IPS DF 6.9 (cell line): ENCODE results near the gene PACSIN2.

Experiments used
- DNase-seq: peaks from one replicate; pipeline ENCODE4 v3.0.0-alpha.2; 2013; ENCODE audit warnings: low read depth, low spot score
- H3K27ac ChIP-seq: one replicate; pipeline ENCODE4 v1.5.1; 2013; ENCODE audit warnings: low read length, control low read depth
- H3K27me3 ChIP-seq: 2 replicates; pipeline ENCODE4 v1.6.1; 2013; ENCODE audit warnings: mild to moderate bottlenecking, low read length; ENCODE audit not compliant: control insufficient read depth, insufficient read depth
- H3K36me3 ChIP-seq: 2 replicates; pipeline ENCODE4 v1.6.1; 2013; ENCODE audit warnings: low read length; ENCODE audit not compliant: control insufficient read depth, insufficient read depth
- H3K4me1 ChIP-seq: 2 replicates; pipeline ENCODE4 v1.6.1; 2013; ENCODE audit warnings: low read length; ENCODE audit not compliant: control insufficient read depth, insufficient read depth
- H3K4me3 ChIP-seq: 2 replicates; pipeline ENCODE4 v1.5.1; 2013; ENCODE audit warnings: mild to moderate bottlenecking, low read length
- H3K9me3 ChIP-seq: 2 replicates; pipeline ENCODE4 v1.6.1; 2013; ENCODE audit warnings: low read length, inconsistent platforms; ENCODE audit not compliant: control insufficient read depth, insufficient read depth
- WGBS: extraction: QIAGEN DNeasy Blood & Tissue Kit; methylation state at CpG from one replicate; pipeline ENCODE4 v1.1.7; 2013; ENCODE audit warnings: mixed read lengths, missing lambda C conversion rate; ENCODE audit not compliant: insufficient read length, insufficient coverage; 5-methylcytosine and 5-hydroxymethylcytosine counted together

PACSIN2 gene

DNA sequence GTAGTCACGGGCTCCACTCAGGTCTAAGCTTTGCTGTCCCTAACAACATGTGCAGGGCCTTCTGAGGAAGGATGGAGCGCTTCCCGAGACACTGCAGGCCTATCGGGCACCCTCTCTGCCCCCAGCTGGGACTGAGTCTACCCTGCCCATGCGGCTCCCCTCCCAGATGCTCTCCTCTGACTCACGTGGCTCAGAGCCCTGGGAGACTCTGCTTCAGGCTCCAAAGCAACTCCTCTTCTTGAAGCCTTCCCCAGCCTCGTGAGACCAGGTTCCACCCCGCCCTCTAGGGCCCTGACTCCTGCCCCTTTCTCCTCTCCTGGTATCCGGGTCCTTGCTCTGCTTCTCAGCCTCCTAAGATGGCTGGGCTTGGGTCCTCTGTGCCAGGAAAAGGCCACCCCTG, 129.5 kb downstream of the PACSIN2 start:
- DNase-seq = no peak
- peaks cover 11% of the 10 kb centered on the region; the same call in 1 of the 2 replicates for H3K36me3 ChIP-seq

DNA sequence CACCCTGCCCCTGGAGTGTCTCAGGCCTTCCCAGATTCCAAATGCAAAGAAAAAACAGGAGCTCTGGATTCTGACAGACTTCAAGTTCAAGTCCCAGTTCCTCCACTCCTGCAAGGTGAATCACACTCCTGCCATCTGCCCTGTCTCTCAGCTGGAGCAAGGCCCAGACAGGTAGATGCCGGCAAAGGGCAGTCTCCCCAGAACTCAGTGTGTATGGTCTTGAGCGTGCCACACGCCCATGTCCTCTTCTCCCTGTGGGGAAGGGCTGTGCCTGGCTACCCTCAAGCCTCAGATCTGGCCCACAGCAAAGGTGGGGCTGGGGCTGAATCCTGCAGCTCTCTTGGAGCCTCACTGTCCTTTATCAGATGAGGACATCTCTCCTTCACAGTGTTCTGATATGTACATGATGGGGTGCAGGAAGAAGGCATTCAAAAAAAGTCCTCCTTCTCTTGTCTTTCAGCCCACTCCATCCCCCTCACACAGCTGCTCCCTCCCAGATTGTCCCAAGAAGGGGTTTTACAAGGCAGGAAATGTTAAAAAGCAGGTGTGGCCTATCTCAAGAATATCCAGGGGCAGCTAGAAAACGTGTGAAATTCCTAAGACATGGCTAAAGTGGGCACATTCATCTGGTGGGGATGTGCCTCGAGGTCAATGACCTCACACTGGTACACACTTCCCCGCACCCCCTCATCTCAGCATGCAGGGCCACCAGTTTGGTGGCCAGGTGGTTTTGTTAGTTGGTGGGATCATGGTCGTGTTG, 130.2 kb downstream of the PACSIN2 start:
- peaks cover 11% of the 10 kb centered on the region; the same call in 1 of the 2 replicates for H3K36me3 ChIP-seq
- 0 out of 2 replicates have a peak, but pooled peaks cover 1% of the 10 kb centered on the region for H3K4me1 ChIP-seq
- H3K27ac ChIP-seq = no peak overlapping the region
- H3K27me3 ChIP-seq = no peaks in the 10 kb centered on the region
- WGBS = no CpG with 5 or more reads among the region's 7 CpGs
- no peak overlapping the region for H3K4me3 ChIP-seq
- no peaks in the 10 kb centered on the region for H3K9me3 ChIP-seq
- DNase-seq = no peak

More for the DNA sequence above, 129.5 kb downstream of the PACSIN2 start:
- Histone ChIP-seq H3K4me3 (no peak overlapping the region), H3K9me3 (no peaks in the 10 kb centered on the region), H3K27me3 (no peaks in the 10 kb centered on the region), H3K27ac (no peak overlapping the region), H3K4me1 (0 out of 2 replicates have a peak, but pooled peaks cover 1% of the 10 kb centered on the region)
- no CpG with 5 or more reads among the region's 9 CpGs for WGBS

DNA sequence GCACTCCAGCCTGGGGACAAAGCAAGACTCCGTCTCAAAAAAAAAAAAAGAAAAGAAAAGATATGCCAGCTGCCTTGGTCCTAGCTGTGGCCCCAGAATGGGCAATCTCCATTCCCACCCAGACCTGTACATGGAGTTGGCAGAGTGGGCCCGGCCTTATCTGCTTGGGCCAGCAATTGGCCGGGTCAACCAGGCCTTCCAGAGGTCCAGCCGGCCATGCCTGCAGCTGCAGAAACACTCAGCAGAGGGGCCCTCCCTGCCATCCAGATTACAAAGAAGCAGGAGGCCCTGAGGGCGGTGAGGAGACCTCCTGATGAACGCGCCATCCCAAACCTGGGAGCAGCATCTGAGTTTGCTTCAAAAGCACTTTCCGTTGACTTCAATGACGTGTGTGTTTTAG, 131.0 kb downstream of the PACSIN2 start:
- no peak overlapping the region for H3K27ac ChIP-seq
- no peak overlapping the region for H3K4me3 ChIP-seq
- WGBS = no CpG with 5 or more reads among the region's 9 CpGs
- DNase-seq = no peak
- no peaks in the 10 kb centered on the region for H3K9me3 ChIP-seq
- H3K4me1 ChIP-seq = 0 out of 2 replicates have a peak, but pooled peaks cover 1% of the 10 kb centered on the region
- peaks cover 11% of the 10 kb centered on the region; the same call in 1 of the 2 replicates for H3K36me3 ChIP-seq
- H3K27me3 ChIP-seq = no peaks in the 10 kb centered on the region

- no peaks in the 10 kb centered on the region for H3K27me3 ChIP-seq
- no CpG with 5 or more reads among the region's 8 CpGs for WGBS
- peaks cover 8% of the 10 kb centered on the region; the same call in 1 of the 2 replicates for H3K36me3 ChIP-seq
- no peak for DNase-seq
- no peaks in the 10 kb centered on the region for H3K9me3 ChIP-seq
- 0 out of 2 replicates have a peak, but pooled peaks cover 1% of the 10 kb centered on the region for H3K4me1 ChIP-seq
- no peak overlapping the region for H3K27ac ChIP-seq
- no peak overlapping the region for H3K4me3 ChIP-seq
These were observed 131.8 kb downstream of the PACSIN2 start for GRCh38 chr22:42883121-42883520.

- no peak for DNase-seq
- Histone ChIP-seq H3K4me3 (no peak overlapping the region), H3K27ac (no peak overlapping the region), H3K36me3 (peaks cover 10% of the 10 kb centered on the region), H3K9me3 (no peaks in the 10 kb centered on the region), H3K4me1 (0 out of 2 replicates have a peak, but pooled peaks cover 1% of the 10 kb centered on the region), H3K27me3 (no peaks in the 10 kb centered on the region)
- WGBS = no CpG with 5 or more reads among the region's 10 CpGs
These were observed 132.8 kb downstream of the PACSIN2 start for GRCh38 chr22:42881982-42882656.

GRCh38 chr22:42881298-42881697, 133.7 kb downstream of the PACSIN2 start:
- Histone ChIP-seq H3K9me3 (no peaks in the 10 kb centered on the region), H3K4me3 (no peak overlapping the region), H3K4me1 (0 out of 2 replicates have a peak, but pooled peaks cover 1% of the 10 kb centered on the region), H3K36me3 (peaks cover 10% of the 10 kb centered on the region), H3K27ac (no peak overlapping the region), H3K27me3 (no peaks in the 10 kb centered on the region)
- DNase-seq = no peak
- no CpG with 5 or more reads among the region's 12 CpGs for WGBS

- DNase-seq = no peak
- H3K9me3 ChIP-seq = no peaks in the 10 kb centered on the region
- 0 out of 2 replicates have a peak, but pooled peaks cover 1% of the 10 kb centered on the region for H3K4me1 ChIP-seq
- H3K4me3 ChIP-seq = no peak overlapping the region
- no peak overlapping the region for H3K27ac ChIP-seq
- H3K27me3 ChIP-seq = no peaks in the 10 kb centered on the region
- WGBS = no CpG with 5 or more reads among the region's 8 CpGs
- H3K36me3 ChIP-seq = peaks cover 10% of the 10 kb centered on the region
These were observed 134.1 kb downstream of the PACSIN2 start for GRCh38 chr22:42880815-42881214.

- H3K27ac ChIP-seq = no peak overlapping the region
- WGBS = no CpG with 5 or more reads among the region's 14 CpGs
These were observed 135.5 kb downstream of the PACSIN2 start for GRCh38 chr22:42879371-42880021.

GRCh38 chr22:42878561-42879305, 136.2 kb downstream of the PACSIN2 start:
- no peaks in the 10 kb centered on the region for H3K27me3 ChIP-seq
- peaks cover 10% of the 10 kb centered on the region for H3K36me3 ChIP-seq
- DNase-seq = no peak
- 0 out of 2 replicates have a peak, but pooled peaks cover 1% of the 10 kb centered on the region for H3K4me1 ChIP-seq
- no peak overlapping the region for H3K27ac ChIP-seq
- H3K4me3 ChIP-seq = no peak overlapping the region
- H3K9me3 ChIP-seq = no peaks in the 10 kb centered on the region
- no CpG with 5 or more reads among the region's 22 CpGs for WGBS

More at GRCh38 chr22:42879371-42880021, 135.5 kb downstream of the PACSIN2 start:
- Histone ChIP-seq H3K36me3 (peaks cover 10% of the 10 kb centered on the region), H3K27me3 (no peaks in the 10 kb centered on the region), H3K9me3 (no peaks in the 10 kb centered on the region), H3K4me1 (0 out of 2 replicates have a peak, but pooled peaks cover 1% of the 10 kb centered on the region), H3K4me3 (no peak overlapping the region)
- no peak for DNase-seq
